Spleen (tissue), 11 donors: ENCODE data around the gene HINT3. TPM values are rescaled to one million over a fixed set of nuclear protein-coding genes. Genes with fewer than 3 reads are reported as not detected.

Experiments
- DNase-seq: peaks from one replicate; pipeline ENCODE4 v3.0.0-alpha.2; 2020
- H3K27ac ChIP-seq, 8 donors: fragments of 200-600 bp; sonication (generic) in 7 of 8; 1 replicate in 4 of 8; 2 replicates in 4 of 8; pipeline versions ENCODE4 v1.5.0 to v1.8.0; 2016 to 2021; ENCODE audit warnings: inconsistent platforms in 4 of 8, mild to moderate bottlenecking in 4 of 8, moderate library complexity in 1 of 8
- H3K27me3 ChIP-seq, 7 donors: fragments of 200-600 bp; sonication (generic) in 6 of 7; replicated peaks in 1 of 7; 1 replicate in 4 of 7; 2 replicates in 3 of 7; pipeline versions ENCODE4 v1.5.0 to v1.8.0; 2016 to 2021; ENCODE audit warnings: inconsistent platforms in 3 of 7, mild to moderate bottlenecking in 1 of 7
- H3K36me3 ChIP-seq, 6 donors: fragments of 200-600 bp; sonication (generic) in 5 of 6; 1 replicate in 4 of 6; 2 replicates in 2 of 6; pipeline versions ENCODE4 v1.5.0 to v1.8.0; 2016 to 2021; ENCODE audit warnings: inconsistent platforms in 2 of 6
- H3K4me1 ChIP-seq, 6 donors: fragments of 200-600 bp; sonication (generic) in 5 of 6; 1 replicate in 3 of 6; 2 replicates in 3 of 6; pipeline versions ENCODE4 v1.5.0 to v1.8.0; 2016 to 2021; ENCODE audit warnings: inconsistent platforms in 3 of 6
- H3K4me3 ChIP-seq, 8 donors: fragments of 200-600 bp; sonication (generic) in 7 of 8; 1 replicate in 4 of 8; 2 replicates in 4 of 8; pipeline versions ENCODE4 v1.5.0 to v1.8.0; 2016 to 2021; ENCODE audit warnings: inconsistent platforms in 4 of 8, mild to moderate bottlenecking in 4 of 8, moderate library complexity in 2 of 8
- H3K9me3 ChIP-seq, 8 donors: fragments of 200-600 bp; sonication (generic) in 7 of 8; 1 replicate in 4 of 8; 2 replicates in 4 of 8; pipeline versions ENCODE4 v1.5.0 to v1.8.0; 2016 to 2021; ENCODE audit warnings: inconsistent platforms in 4 of 8
- POLR2A ChIP-seq, 3 donors: fragments of 450-650 bp; IDR thresholded peaks; one replicate each; pipeline ENCODE4 v1.5.1; 2017; ENCODE audit warnings: antibody characterized with exemption in 3 of 3, mild to moderate bottlenecking in 1 of 3
- POLR2AphosphoS5 ChIP-seq, 3 donors: sonication (generic); formaldehyde crosslinking; IDR thresholded peaks; one replicate each; pipeline ENCODE4 v1.5.1; 2017; ENCODE audit warnings: antibody characterized with exemption in 3 of 3
- WGBS, 5 donors: extraction: QIAGEN DNeasy Blood & Tissue Kit in 3 of 5; methylation state at CpG; one replicate each; pipeline versions ENCODE4 v1.1.5 to v1.1.7; 2013 to 2018; 5-methylcytosine and 5-hydroxymethylcytosine counted together
- intact Hi-C: fragments of 100-400 bp; cut with DNase I; formaldehyde crosslinking; loops from one replicate; pipeline ENCODE4 v1.15.0; 2023; ENCODE audit warnings: low total_unique reads
- polyA plus RNA-seq, 3 donors: library from polyadenylated mRNA; stranded (reverse); fragments of 200-250 nt; gene quantifications; one replicate each; pipeline ENCODE4 v1.2.1, GENCODE V29; 2013
- total RNA-seq, 7 donors: library from RNA; depleted of rRNA in 3 of 7; stranded (reverse); fragments of >200 nt in 3 of 7; fragmentation: NEBNext Ultra II Directional in 4 of 7; extraction: Animal tissue kit (Norgen Biotek cat#: 25700) in 4 of 7; gene quantifications; one replicate each; pipeline versions ENCODE4 v1.1.0 to v1.2.1, GENCODE V29; 2016 to 2021
- TF ChIP-seq, protein P1 (sequence below), 11 experiments: fragments of 200-600 bp in 7 of 11; fragments of 450-650 bp in 4 of 11; sonication (generic) in 4 of 11; IDR thresholded peaks in 8 of 11; conservative IDR thresholded peaks in 3 of 11; 1 replicate in 7 of 11; 2 replicates in 4 of 11; pipeline versions ENCODE4 v1.4.0 to v1.8.0; 2016 to 2021; ENCODE audit warnings: antibody characterized with exemption in 11 of 11, inconsistent platforms in 4 of 11, mild to moderate bottlenecking in 1 of 11
- donor health status: healthy with polysubstance abuse.
- donor health status: DM: no; HTN: no; CAD: no; lungs with moderate emphysema.
- donor health status: DM: no; HTN: no; CAD: no.
- donor health status: Bipolar disorder and iron deficiency.
- donor health status: healthy.
- donor health status: DM: no; HTN: no; CAD: no.
- donor health status: DM: yes; HTN: yes; CAD: no.

HINT3 gene
- total and polyA plus RNA-seq, 10 donors, result 5.0 to 18.6 (median 14.7) TPM

GRCh38 chr6:125940247-125941041, 16.1 kb upstream of the HINT3 start:
- H3K27me3 ChIP-seq, result no peaks in the 10 kb centered on the region
- H3K4me3 ChIP-seq, result no peak overlapping the region
- TF ChIP-seq POLR2AphosphoS5 (IDR thresholded peaks at IDR 0.05), result no peak
- no peak for TF ChIP-seq POLR2A (IDR thresholded peaks at IDR 0.05)
- TF ChIP-seq, protein P1, sequence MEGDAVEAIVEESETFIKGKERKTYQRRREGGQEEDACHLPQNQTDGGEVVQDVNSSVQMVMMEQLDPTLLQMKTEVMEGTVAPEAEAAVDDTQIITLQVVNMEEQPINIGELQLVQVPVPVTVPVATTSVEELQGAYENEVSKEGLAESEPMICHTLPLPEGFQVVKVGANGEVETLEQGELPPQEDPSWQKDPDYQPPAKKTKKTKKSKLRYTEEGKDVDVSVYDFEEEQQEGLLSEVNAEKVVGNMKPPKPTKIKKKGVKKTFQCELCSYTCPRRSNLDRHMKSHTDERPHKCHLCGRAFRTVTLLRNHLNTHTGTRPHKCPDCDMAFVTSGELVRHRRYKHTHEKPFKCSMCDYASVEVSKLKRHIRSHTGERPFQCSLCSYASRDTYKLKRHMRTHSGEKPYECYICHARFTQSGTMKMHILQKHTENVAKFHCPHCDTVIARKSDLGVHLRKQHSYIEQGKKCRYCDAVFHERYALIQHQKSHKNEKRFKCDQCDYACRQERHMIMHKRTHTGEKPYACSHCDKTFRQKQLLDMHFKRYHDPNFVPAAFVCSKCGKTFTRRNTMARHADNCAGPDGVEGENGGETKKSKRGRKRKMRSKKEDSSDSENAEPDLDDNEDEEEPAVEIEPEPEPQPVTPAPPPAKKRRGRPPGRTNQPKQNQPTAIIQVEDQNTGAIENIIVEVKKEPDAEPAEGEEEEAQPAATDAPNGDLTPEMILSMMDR (IDR thresholded peaks at IDR 0.05 in 8 of 11, conservative IDR thresholded peaks at IDR 0.05 in 3 of 11), result no peak
- H3K36me3 ChIP-seq, result no peaks in the 10 kb centered on the region
- 66 to 75% (median 70%) methylated on average over 5 of the region's 5 CpGs for WGBS, 5 donors
- H3K4me1 ChIP-seq, result peaks cover 0 to 18% (median 15%) of the 10 kb centered on the region in 6 donors
- intact Hi-C loops, result no loop called here
- H3K9me3 ChIP-seq, result peaks cover 0 to 3% (median 0%) of the 10 kb centered on the region in 8 donors
- peak overlapping the region in 4 of 8 donors; percentile 4 to 41 (median 28) for H3K27ac ChIP-seq
- no peak for DNase-seq

DNA sequence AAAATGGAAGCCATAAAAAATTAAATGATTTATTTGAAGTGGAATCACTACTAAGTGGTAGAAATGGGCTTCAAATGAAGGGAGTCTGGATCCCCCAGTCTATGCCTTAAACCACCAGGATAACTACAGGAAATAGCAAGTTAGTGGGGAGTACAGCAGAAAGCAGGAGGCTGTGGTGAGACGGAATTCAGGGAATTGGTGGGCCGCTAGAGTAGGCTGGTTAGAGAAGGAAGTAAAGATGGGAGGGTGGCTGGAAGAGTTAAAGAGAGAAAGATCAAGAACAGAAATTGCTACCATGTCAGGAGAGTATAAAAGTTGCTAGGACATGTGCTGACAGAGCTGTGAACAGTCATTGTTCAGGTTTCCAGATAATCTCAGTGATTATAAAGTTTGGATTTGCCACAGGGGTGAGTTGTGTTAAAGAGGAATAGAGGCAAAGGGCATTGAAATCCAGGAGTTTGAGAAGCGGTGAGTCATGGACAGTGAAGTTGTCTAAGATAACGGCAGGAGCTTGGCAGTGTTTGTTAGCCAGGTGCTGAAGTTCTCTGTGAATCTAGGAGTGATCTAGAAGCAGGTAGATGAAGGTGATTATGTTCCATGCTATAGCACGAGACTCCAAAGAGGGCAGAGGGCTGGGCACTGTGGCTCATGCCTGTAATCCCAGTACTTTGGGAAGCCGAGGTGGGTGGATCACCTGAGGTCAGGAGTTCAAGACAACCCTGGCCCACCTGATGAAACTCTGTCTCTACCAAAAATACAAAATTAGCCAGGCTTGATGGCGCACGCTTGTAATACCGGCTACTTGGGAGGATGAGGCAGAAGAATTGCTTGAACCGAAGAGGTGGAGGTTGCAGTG, 13.7 kb upstream of the HINT3 start:
- intact Hi-C loops, result no loop called here
- Histone ChIP-seq H3K4me1 (peaks cover 0 to 30% (median 17%) of the 10 kb centered on the region in 6 donors), H3K27ac (no peak overlapping the region), H3K27me3 (no peaks in the 10 kb centered on the region), H3K36me3 (no peaks in the 10 kb centered on the region), H3K9me3 (no peaks in the 10 kb centered on the region), H3K4me3 (no peak overlapping the region)
- TF ChIP-seq, protein P1 (IDR thresholded peaks at IDR 0.05 in 8 of 11, conservative IDR thresholded peaks at IDR 0.05 in 3 of 11), result no peak
- TF ChIP-seq POLR2A (IDR thresholded peaks at IDR 0.05), result no peak
- no peak for DNase-seq
- WGBS, 5 donors, result 88 to 95% (median 91%) methylated on average over 10 of the region's 10 CpGs

DNA sequence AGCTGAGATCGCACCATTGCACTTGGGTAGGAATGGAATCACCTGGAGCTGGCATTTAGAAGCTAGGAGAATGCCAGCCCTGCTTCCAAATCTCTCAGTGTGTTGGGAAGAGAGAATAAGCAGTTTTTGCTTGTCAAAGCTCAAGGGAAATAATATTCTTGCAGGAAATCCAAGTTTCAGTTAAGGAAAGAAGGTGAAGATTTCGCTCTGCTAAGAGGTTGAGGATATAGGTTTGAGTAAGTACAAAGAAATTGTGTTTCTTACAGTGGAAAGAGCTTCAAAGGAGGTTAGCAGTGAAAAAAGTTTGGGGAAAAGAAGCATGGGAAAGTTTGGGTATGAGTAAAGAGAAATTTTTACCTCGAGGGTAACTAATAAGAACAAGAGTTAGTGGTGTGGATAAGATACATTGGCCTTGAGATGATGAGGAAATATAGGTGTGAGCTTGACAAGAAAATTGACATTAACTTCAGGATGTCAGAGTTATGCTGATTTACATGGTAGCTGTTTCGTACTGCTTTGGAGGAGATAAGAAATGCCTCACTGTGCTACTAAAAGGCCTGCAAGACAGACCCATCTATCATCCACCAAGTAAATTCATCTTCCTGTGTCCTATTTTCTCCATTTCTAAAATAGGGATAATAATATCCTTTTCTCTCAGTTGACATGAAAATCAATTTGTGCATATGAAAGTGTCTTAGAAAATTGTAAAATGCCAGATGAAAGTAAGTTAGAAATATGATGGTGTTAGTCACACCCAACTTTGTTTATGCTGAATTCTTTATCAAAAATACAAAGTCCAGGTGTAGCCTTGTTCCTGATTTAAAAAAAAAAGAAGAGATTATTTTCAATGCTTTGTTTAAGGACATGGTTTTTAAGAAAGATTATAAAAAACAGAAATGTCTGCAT, 12.8 kb upstream of the HINT3 start:
- Histone ChIP-seq H3K27ac (peak overlapping the region in 7 of 8 donors; percentile 30 to 68 (median 56)), H3K4me3 (no peak overlapping the region), H3K9me3 (no peaks in the 10 kb centered on the region), H3K27me3 (no peaks in the 10 kb centered on the region), H3K4me1 (peaks cover 0 to 30% (median 17%) of the 10 kb centered on the region in 6 donors), H3K36me3 (no peaks in the 10 kb centered on the region)
- no peak for DNase-seq
- no peak for TF ChIP-seq POLR2AphosphoS5 (IDR thresholded peaks at IDR 0.05)
- 84 to 86% (median 86%) methylated on average over 4 of the region's 4 CpGs for WGBS, 5 donors
- intact Hi-C loops, result no loop called here

- H3K4me3 ChIP-seq, result no peak overlapping the region
- intact Hi-C loops, result no loop called here
- H3K9me3 ChIP-seq, result no peaks in the 10 kb centered on the region
- TF ChIP-seq POLR2AphosphoS5 (IDR thresholded peaks at IDR 0.05) (no peak), POLR2A (IDR thresholded peaks at IDR 0.05) (no peak)
- TF ChIP-seq, protein P1 (IDR thresholded peaks at IDR 0.05 in 8 of 11, conservative IDR thresholded peaks at IDR 0.05 in 3 of 11), result no peak
- H3K4me1 ChIP-seq, result peaks cover 0 to 30% (median 17%) of the 10 kb centered on the region in 6 donors
- H3K27ac ChIP-seq, result peak overlapping the region in 7 of 8 donors; percentile 30 to 68 (median 56)
- H3K36me3 ChIP-seq, result no peaks in the 10 kb centered on the region
- no peak for DNase-seq
- 9 to 17% (median 13%) methylated on average over 5 of the region's 5 CpGs for WGBS, 5 donors
- H3K27me3 ChIP-seq, result no peaks in the 10 kb centered on the region
These were observed 12.1 kb upstream of the HINT3 start for GRCh38 chr6:125944434-125944816.
